ENCODE measurements around the gene LARGE1. TPM values are rescaled to one million over a fixed set of nuclear protein-coding genes. Genes with fewer than 3 reads are reported as not detected.

The LARGE1 gene
- total RNA-seq, 4 donors from 2014 or later: 18.7 to 82.1 (median 39.2) TPM

- Histone ChIP-seq H3K4me1 (no peaks in the 10 kb centered on the region), H3K27ac (no peak overlapping the region), H3K9me3 (no peaks in the 10 kb centered on the region), H3K4me3 (no peak overlapping the region), H3K36me3 (no peaks in the 10 kb centered on the region), H3K27me3 (no peaks in the 10 kb centered on the region)
- TF ChIP-seq POLR2A (IDR thresholded peaks at IDR 0.05) (no peak), CTCF (IDR thresholded peaks at IDR 0.05) (no peak)
- no peak for DNase-seq
- intact Hi-C loops (cut with DNase I; ENCODE audit: low total_unique reads): no loop called here
These were observed 679.3 kb downstream of the LARGE1 start for GRCh38 chr22:33240888-33241475.

DNA sequence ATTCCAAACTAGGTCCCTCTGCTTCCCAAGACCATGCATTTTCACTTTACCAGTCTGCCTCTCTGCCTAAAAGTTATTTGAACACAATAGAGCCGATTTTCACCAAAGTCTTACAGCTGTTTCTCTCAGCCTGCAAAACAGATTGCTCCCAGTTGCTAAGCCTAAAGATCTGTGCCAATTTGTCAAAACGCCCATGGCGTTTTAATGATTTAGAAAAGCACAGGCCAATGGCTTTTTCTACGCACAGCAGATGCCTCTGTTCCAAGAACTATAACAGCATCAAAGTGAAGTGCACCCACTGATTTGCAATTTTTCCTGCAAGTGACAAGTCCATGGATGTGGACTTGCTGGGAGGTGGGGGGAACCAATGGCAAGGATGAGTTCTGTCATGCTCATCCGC lies 688.2 kb downstream of the LARGE1 start:
- no peak overlapping the region for H3K4me3 ChIP-seq
- no peaks in the 10 kb centered on the region for H3K4me1 ChIP-seq
- TF ChIP-seq POLR2A (IDR thresholded peaks at IDR 0.05) (no peak), CTCF (IDR thresholded peaks at IDR 0.05) (no peak)
- no peaks in the 10 kb centered on the region for H3K27me3 ChIP-seq
- no peak overlapping the region for H3K27ac ChIP-seq
- DNase-seq: peak in 1 of 2 donors; percentile 19
- intact Hi-C loops (cut with DNase I; ENCODE audit: low total_unique reads): no loop called here
- H3K9me3 ChIP-seq: peaks cover 0 to 23% of the 10 kb centered on the region in 2 donors
- H3K36me3 ChIP-seq: no peaks in the 10 kb centered on the region

DNA sequence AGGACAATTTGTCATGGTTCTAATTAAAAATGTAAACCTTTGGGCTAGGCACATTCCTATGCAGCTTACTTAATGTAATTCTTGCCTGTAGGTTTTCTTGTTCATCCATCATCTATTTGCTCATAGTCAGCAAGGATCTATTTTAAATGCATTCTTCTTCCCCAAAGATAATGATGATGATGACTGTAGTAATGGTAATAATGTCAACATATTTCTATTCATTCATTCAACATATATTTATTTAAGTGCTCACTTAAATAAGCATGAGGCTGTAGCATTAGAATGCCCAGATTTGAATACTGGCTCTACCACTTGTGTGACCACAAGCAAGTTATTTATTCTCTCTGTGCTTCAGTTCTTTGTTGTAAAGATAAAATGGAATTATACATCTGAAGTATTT lies 692.5 kb downstream of the LARGE1 start:
- peaks cover 0 to 23% of the 10 kb centered on the region in 2 donors for H3K9me3 ChIP-seq
- H3K36me3 ChIP-seq: no peaks in the 10 kb centered on the region
- no peak overlapping the region for H3K27ac ChIP-seq
- TF ChIP-seq POLR2A (IDR thresholded peaks at IDR 0.05): no peak
- TF ChIP-seq CTCF (IDR thresholded peaks at IDR 0.05): no peak
- no peak overlapping the region for H3K4me3 ChIP-seq
- no peak for DNase-seq
- intact Hi-C loops (cut with DNase I; ENCODE audit: low total_unique reads): no loop called here
- H3K27me3 ChIP-seq: no peaks in the 10 kb centered on the region
- H3K4me1 ChIP-seq: no peaks in the 10 kb centered on the region

GRCh38 chr22:33224841-33225240 lies 695.4 kb downstream of the LARGE1 start:
- no peak for DNase-seq
- TF ChIP-seq POLR2A (IDR thresholded peaks at IDR 0.05): no peak
- no peak for TF ChIP-seq CTCF (IDR thresholded peaks at IDR 0.05)
- intact Hi-C loops (cut with DNase I; ENCODE audit: low total_unique reads): no loop called here
- Histone ChIP-seq H3K36me3 (no peaks in the 10 kb centered on the region), H3K27me3 (no peaks in the 10 kb centered on the region), H3K27ac (no peak overlapping the region), H3K4me1 (no peaks in the 10 kb centered on the region), H3K9me3 (peaks cover 0 to 14% of the 10 kb centered on the region in 2 donors), H3K4me3 (no peak overlapping the region)

Small RNA genes lying within 50 kb of the gene (microRNA-seq; reads per million reads assigned to microRNA genes)
- not detected for gene MIR4764 (ENCODE audit: borderline microRNAs expressed, borderline replicate concordance)

Small RNA genes lying within 50 kb of the gene (small RNA-seq; reads per million reads assigned to genes)
- gene MIR4764 (not detected), gene SNORA50B (not detected)

Data from uterus (tissue), 4 donors.